ENCODE measurements around the gene RAB28. TPM values are rescaled to one million over a fixed set of nuclear protein-coding genes. Genes with fewer than 3 reads are reported as not detected.

The RAB28 gene
- total RNA-seq, 1 donor = 16.7 TPM

GRCh38 chr4:13522282-13523104 lies 38.4 kb upstream of the RAB28 start:
- DNase-seq (ENCODE audit: low read depth) = no peak
- TF ChIP-seq CTCF (IDR thresholded peaks at IDR 0.05; ENCODE audit: insufficient read depth, low read length) = no peak
- H3K4me3 ChIP-seq (ENCODE audit: low read depth, low read length) = no peak overlapping the region

- H3K4me3 ChIP-seq (ENCODE audit: low read depth, low read length) = no peak overlapping the region
- no peak for TF ChIP-seq CTCF (IDR thresholded peaks at IDR 0.05; ENCODE audit: insufficient read depth, low read length)
- DNase-seq (ENCODE audit: low read depth) = no peak
These were observed 36.9 kb upstream of the RAB28 start for GRCh38 chr4:13521047-13521446.

GRCh38 chr4:13516315-13516860 lies 32.2 kb upstream of the RAB28 start:
- H3K4me3 ChIP-seq (ENCODE audit: low read depth, low read length) = no peak overlapping the region
- no peak for DNase-seq (ENCODE audit: low read depth)
- TF ChIP-seq CTCF (IDR thresholded peaks at IDR 0.05; ENCODE audit: insufficient read depth, low read length) = no peak

GRCh38 chr4:13515268-13515667 lies 31.1 kb upstream of the RAB28 start:
- no peak overlapping the region for H3K4me3 ChIP-seq (ENCODE audit: low read depth, low read length)
- no peak for TF ChIP-seq CTCF (IDR thresholded peaks at IDR 0.05; ENCODE audit: insufficient read depth, low read length)
- DNase-seq (ENCODE audit: low read depth) = no peak

- no peak for DNase-seq (ENCODE audit: low read depth)
- TF ChIP-seq CTCF (IDR thresholded peaks at IDR 0.05; ENCODE audit: insufficient read depth, low read length) = no peak
- H3K4me3 ChIP-seq (ENCODE audit: low read depth, low read length) = no peak overlapping the region
These were observed 30.6 kb upstream of the RAB28 start for GRCh38 chr4:13514722-13515121.

GRCh38 chr4:13511101-13511500 lies 27.0 kb upstream of the RAB28 start:
- no peak for TF ChIP-seq CTCF (IDR thresholded peaks at IDR 0.05; ENCODE audit: insufficient read depth, low read length)
- H3K4me3 ChIP-seq (ENCODE audit: low read depth, low read length) = no peak overlapping the region
- no peak for DNase-seq (ENCODE audit: low read depth)
